Astrocyte of the spinal cord (primary cell): ENCODE results near the gene DCANP1.

Source experiments
- DNase-seq: peaks from one replicate; pipeline ENCODE4 v3.0.0; 2011; ENCODE audit warnings: low read depth, low spot score
- H3K4me3 ChIP-seq: 2 replicates; pipeline ENCODE4 v1.5.1; 2011; ENCODE audit warnings: low read depth, mild to moderate bottlenecking, low read length, moderate library complexity
- CTCF ChIP-seq: IDR thresholded peaks from 2 replicates; pipeline ENCODE4 v1.5.1; 2012; ENCODE audit warnings: low read depth, mild to moderate bottlenecking, low read length, inconsistent platforms
- in situ Hi-C: cut with HindIII; loops from 2 replicates; pipeline ENCODE4 v1.10.0; 2017; ENCODE audit warnings: low sequenced_read_pairs

Gene DCANP1

GRCh38 chr5:135486131-135487036 lies 39.2 kb upstream of the DCANP1 start:
- in situ Hi-C loops: no loop called here
- TF ChIP-seq CTCF: no peak
- no peak overlapping the region for H3K4me3 ChIP-seq
- DNase-seq: no peak

- in situ Hi-C loops: no loop called here
- no peak for TF ChIP-seq CTCF
- no peak for DNase-seq
- H3K4me3 ChIP-seq: no peak overlapping the region
Measured at GRCh38 chr5:135484674-135485086, 37.5 kb upstream of the DCANP1 start.

GRCh38 chr5:135483254-135483653 lies 36.1 kb upstream of the DCANP1 start:
- DNase-seq: no peak
- TF ChIP-seq CTCF: no peak
- in situ Hi-C loops: no loop called here
- H3K4me3 ChIP-seq: no peak overlapping the region

- H3K4me3 ChIP-seq: no peak overlapping the region
- no peak for DNase-seq
- TF ChIP-seq CTCF: no peak
- in situ Hi-C loops: no loop called here
Measured at GRCh38 chr5:135482381-135482933, 35.3 kb upstream of the DCANP1 start.

- DNase-seq: no peak
- in situ Hi-C loops: no loop called here
- TF ChIP-seq CTCF: no peak
- H3K4me3 ChIP-seq: no peak overlapping the region
Measured at GRCh38 chr5:135481909-135482311, 34.8 kb upstream of the DCANP1 start.

- in situ Hi-C loops: no loop called here
- TF ChIP-seq CTCF: no peak
- no peak overlapping the region for H3K4me3 ChIP-seq
- no peak for DNase-seq
Measured at GRCh38 chr5:135481387-135481786, 34.2 kb upstream of the DCANP1 start.
